ENCODE measurements around the gene CCDC71L.
"Not testable (repeated sequence)": the region's sequence is repeated elsewhere in the genome, so short reads cannot be mapped to it uniquely, and the experiment has no call there.

CCDC71L gene

GRCh38 chr7:106681815-106682495 lies 21.0 kb upstream of the CCDC71L start:
- H3K4me3 ChIP-seq (ENCODE audit: low read depth, low read length): no peak overlapping the region

GRCh38 chr7:106679153-106679931 lies 18.4 kb upstream of the CCDC71L start:
- no peak overlapping the region for H3K4me3 ChIP-seq (ENCODE audit: low read depth, low read length)
- no peak for TF ChIP-seq CTCF (IDR thresholded peaks at IDR 0.05; ENCODE audit: low read depth, low read length)

More at GRCh38 chr7:106681815-106682495, 21.0 kb upstream of the CCDC71L start:
- TF ChIP-seq CTCF (IDR thresholded peaks at IDR 0.05; ENCODE audit: low read depth, low read length): no peak

- TF ChIP-seq CTCF (IDR thresholded peaks at IDR 0.05; ENCODE audit: low read depth, low read length): no peak
- no peak overlapping the region for H3K4me3 ChIP-seq (ENCODE audit: low read depth, low read length)
Measured at GRCh38 chr7:106678795-106679152, 17.8 kb upstream of the CCDC71L start.

- not testable (repeated sequence) for H3K4me3 ChIP-seq (ENCODE audit: low read depth, low read length)
Measured at GRCh38 chr7:106676506-106676905, 15.5 kb upstream of the CCDC71L start.

GRCh38 chr7:106673688-106674087 lies 12.7 kb upstream of the CCDC71L start:
- not testable (repeated sequence) for H3K4me3 ChIP-seq (ENCODE audit: low read depth, low read length)

GRCh38 chr7:106671930-106672329 lies 11.0 kb upstream of the CCDC71L start:
- not testable (repeated sequence) for H3K4me3 ChIP-seq (ENCODE audit: low read depth, low read length)

GRCh38 chr7:106671160-106671559 lies 10.2 kb upstream of the CCDC71L start:
- no peak for TF ChIP-seq CTCF (IDR thresholded peaks at IDR 0.05; ENCODE audit: low read depth, low read length)
- no peak overlapping the region for H3K4me3 ChIP-seq (ENCODE audit: low read depth, low read length)

GRCh38 chr7:106668861-106669524 lies 8.0 kb upstream of the CCDC71L start:
- no peak for TF ChIP-seq CTCF (IDR thresholded peaks at IDR 0.05; ENCODE audit: low read depth, low read length)
- H3K4me3 ChIP-seq (ENCODE audit: low read depth, low read length): no peak overlapping the region

All from WI38 (cell line).